ENCODE data around the gene SBK1.
"Not testable (repeated sequence)": the region's sequence is repeated elsewhere in the genome, so short reads cannot be mapped to it uniquely, and the experiment has no call there.

Gene SBK1

DNA sequence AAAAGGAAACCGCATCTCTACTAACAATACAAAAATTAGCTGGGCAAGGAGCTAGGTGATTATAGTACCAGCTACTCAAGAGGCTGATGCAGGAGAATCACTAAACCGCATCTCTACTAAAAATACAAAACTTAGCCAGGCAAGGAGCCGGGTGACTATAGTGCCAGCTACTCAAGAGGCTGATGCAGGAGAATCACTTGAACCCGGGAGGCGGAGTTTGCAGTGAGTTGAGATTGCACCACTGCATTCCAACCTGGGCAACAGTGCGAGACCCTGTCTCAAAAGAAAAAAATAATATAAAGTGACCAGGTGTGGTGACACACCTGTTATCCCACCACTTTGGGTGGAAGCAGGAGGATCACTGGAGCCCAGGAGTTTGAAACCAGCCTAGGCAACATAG, 45.9 kb downstream of the SBK1 start:
- not testable (repeated sequence) for DNase-seq

DNA sequence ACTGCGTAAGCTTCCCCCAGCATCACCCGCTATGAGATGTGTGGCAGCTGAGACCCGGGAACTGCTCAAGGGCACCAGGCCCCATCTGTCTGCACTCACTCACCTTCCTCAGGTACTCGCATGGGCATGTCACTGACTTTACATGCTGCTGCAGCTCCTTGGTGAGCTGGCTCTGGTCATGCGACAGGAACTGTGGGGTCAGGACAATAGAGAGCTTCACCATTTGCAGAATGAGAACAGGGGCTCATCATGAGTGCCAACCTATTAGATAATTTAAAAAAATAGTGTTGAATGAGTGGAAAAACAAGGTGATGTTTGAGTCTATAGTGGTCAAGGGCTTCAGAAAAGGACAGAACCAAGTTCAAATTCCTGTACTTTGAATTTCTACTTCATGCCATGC, 70.3 kb downstream of the SBK1 start:
- not testable (repeated sequence) for DNase-seq

DNA sequence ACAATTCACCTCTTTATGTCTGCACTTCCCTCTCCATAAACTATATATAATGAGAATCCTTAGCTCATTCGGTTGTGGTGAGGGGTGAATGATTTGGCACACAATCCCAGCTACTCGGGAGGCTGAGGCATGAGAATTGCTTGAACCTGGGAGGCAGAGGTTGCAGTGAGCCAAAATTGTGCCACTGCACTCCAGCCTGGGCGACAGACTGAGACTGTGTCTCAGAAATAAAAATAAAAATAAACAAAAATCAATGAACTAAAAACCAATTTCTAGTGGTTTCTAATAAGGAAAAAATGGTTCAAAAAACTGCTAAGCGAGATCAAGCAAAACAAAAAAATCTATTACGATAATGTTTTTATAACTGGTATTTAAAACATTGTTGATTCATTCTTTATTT, 71.1 kb downstream of the SBK1 start, which contains the start of gene NPIPB6:
NPIPB6 (minus strand) TSS at position 101 of the 400 bp plus-strand sequence. CDS start 686 bp downstream, outside the sequence.
- DNase-seq, result not testable (repeated sequence)

DNA sequence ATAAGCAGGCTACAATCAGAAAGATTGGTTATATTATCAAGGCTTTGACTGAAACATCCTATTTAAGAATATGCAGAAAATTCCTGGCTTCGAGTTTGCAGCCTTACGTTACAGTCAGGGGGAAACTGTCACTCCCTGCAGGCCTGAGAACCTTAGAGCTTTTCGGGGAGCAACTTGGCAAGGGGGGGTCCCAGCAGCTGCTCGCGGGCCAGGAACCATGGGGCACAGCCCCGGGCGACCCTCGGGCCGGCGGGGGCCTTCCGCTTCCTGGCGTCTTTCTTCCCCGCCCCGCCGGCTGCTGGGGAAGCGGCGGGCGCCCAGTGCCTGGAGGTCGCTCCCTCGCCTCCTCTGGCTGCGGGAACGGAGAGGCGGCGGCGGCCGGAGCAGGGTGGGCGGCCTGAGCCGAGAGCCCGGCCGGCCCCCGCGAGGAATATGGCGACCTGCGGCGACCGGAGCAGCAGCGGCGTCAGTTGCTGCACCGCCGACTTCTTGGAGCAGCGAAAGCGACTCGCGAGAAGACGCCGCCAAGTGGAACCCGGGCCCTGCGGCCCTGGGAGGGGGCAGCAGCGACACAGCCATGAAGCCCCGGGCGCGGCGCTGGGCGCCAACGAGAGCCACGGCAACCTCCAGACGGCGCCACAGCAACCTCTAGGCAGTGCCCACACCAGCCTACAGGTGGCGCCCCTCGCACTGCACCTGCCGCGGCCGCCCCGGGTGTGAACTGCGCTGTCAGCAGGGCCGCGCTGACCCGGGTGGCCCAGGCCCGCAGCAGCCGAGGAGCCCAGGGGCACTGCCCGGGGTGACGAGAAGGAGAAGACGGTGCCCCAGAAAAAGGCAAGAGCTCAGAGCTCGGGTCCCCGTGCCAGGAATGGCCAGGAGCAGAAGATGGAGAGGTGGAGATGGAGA, 72.2 kb downstream of the SBK1 start:
- not testable (repeated sequence) for DNase-seq

DNA sequence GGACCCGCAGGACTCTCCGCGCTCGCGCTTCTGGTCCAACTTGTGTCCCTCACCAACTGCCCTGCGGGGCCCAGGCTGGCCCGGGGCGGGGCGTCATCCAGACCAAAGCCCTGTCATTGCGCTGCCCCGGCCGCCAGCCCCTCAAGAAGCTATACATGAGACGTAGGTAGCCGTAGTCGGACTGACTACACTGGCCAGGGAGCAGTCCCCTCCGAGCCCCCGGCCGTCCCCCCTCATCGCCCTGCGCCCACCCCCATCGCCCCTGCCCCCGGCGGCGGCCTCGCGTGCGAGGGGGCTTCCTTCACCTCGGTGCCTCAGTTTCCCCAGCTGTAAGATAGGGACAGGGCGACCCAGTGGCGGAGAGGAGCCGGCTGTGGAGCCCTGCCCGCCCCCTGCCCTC, 75.6 kb downstream of the SBK1 start:
- not testable (repeated sequence) for DNase-seq
